HepG2 (cell line): ENCODE data around the gene PAQR6. TPM values are rescaled to one million over a fixed set of nuclear protein-coding genes. Genes with fewer than 3 reads are reported as not detected.

Source experiments
- ARNT2 ChIP-seq: sonication (generic); formaldehyde crosslinking; IDR thresholded peaks from 2 replicates; pipeline ENCODE4 v1.8.0; 2022; ENCODE audit warnings: mild to moderate bottlenecking, low read depth, missing genetic modification reagents, moderate library complexity
- BRD4 ChIP-seq: sonication (generic); formaldehyde crosslinking; IDR thresholded peaks from 2 replicates; pipeline ENCODE4 v1.4.0; 2020; ENCODE audit warnings: missing genetic modification reagents
- ETV5 ChIP-seq: IDR thresholded peaks from 2 replicates; pipeline ENCODE4 v1.6.1; 2018; ENCODE audit warnings: missing biosample characterization, missing genetic modification reagents, inconsistent platforms, borderline replicate concordance
- GPN1 ChIP-seq: sonication (generic); formaldehyde crosslinking; IDR thresholded peaks from 2 replicates; pipeline ENCODE4 v1.5.1; 2020; ENCODE audit warnings: missing genetic modification reagents, borderline replicate concordance
- IRX3 ChIP-seq: sonication (generic); formaldehyde crosslinking; IDR thresholded peaks from 2 replicates; pipeline ENCODE4 v1.8.1; 2023; ENCODE audit warnings: mild to moderate bottlenecking, low read depth, missing genetic modification reagents, borderline replicate concordance
- NR2F1 ChIP-seq, 2 experiments: fragments of 450-650 bp in 1 of 2; formaldehyde crosslinking in 1 of 2; IDR thresholded peaks; 2 replicates each; pipeline versions ENCODE4 v1.5.0 to v1.6.1; 2016 to 2020; ENCODE audit warnings: mild to moderate bottlenecking in 1 of 2, missing compliant biosample characterization in 1 of 2, missing genetic modification reagents in 1 of 2, moderate library complexity in 1 of 2
- PCBP1 ChIP-seq: fragments of 200-400 bp; formaldehyde crosslinking; IDR thresholded peaks from 2 replicates; pipeline ENCODE4 v1.6.1; 2017; ENCODE audit warnings: mild to moderate bottlenecking, low read depth, low read length, borderline replicate concordance
- SOX6 ChIP-seq, 2 experiments: fragments of 450-650 bp in 1 of 2; sonication (generic) in 1 of 2; formaldehyde crosslinking in 1 of 2; IDR thresholded peaks; 2 replicates each; pipeline versions ENCODE4 v1.4.0 to v1.6.1; 2017 to 2020; ENCODE audit warnings: antibody characterized with exemption in 1 of 2, mild to moderate bottlenecking in 1 of 2, missing genetic modification reagents in 1 of 2
- ZBTB33 ChIP-seq: sonication (generic); formaldehyde crosslinking; IDR thresholded peaks from 2 replicates; pipeline ENCODE4 v1.4.0; 2020; ENCODE audit warnings: missing genetic modification reagents
- ZFP36L1 ChIP-seq: sonication (generic); formaldehyde crosslinking; IDR thresholded peaks from 2 replicates; pipeline ENCODE4 v1.8.0; 2022; ENCODE audit warnings: mild to moderate bottlenecking, missing genetic modification reagents, moderate library complexity
- ZIK1 ChIP-seq: sonication (generic); formaldehyde crosslinking; IDR thresholded peaks from 2 replicates; pipeline ENCODE4 v1.5.0; 2020; ENCODE audit warnings: mild to moderate bottlenecking, low read depth, missing genetic modification reagents, borderline replicate concordance
- ZNF274 ChIP-seq: sonication (generic); formaldehyde crosslinking; IDR thresholded peaks from 2 replicates; pipeline ENCODE4 v1.5.1; 2020; ENCODE audit warnings: mild to moderate bottlenecking, missing genetic modification reagents
- ZNF768 ChIP-seq: sonication (generic); formaldehyde crosslinking; IDR thresholded peaks from 2 replicates; pipeline ENCODE4 v1.4.0; 2020; ENCODE audit warnings: missing genetic modification reagents
- ZNF788 ChIP-seq: sonication (generic); formaldehyde crosslinking; IDR thresholded peaks from 2 replicates; pipeline ENCODE4 v1.5.0; 2020; ENCODE audit warnings: mild to moderate bottlenecking, missing genetic modification reagents, borderline replicate concordance
- polyA plus RNA-seq, 8 experiments: library from polyadenylated mRNA; depleted of rRNA in 3 of 8; stranded (reverse) in 7 of 8; unstranded in 1 of 8; fragments of >200 nt; fragmentation: Illumina TruSeq in 4 of 8; extraction: Trizol in 4 of 8; gene quantifications; 2 replicates each; pipeline versions ENCODE4 v1.2.1 to v1.2.3, GENCODE V29; 2011 to 2016; ENCODE audit warnings: low read depth in 4 of 8, missing spikeins in 1 of 8, mixed read lengths in 1 of 8; ENCODE audit not compliant: insufficient read depth in 1 of 8
- total RNA-seq, 5 experiments: library from RNA; depleted of rRNA; stranded (reverse); fragments of >200 nt; fragmentation: Illumina TruSeq; extraction: Trizol; gene quantifications; 2 replicates each; pipeline ENCODE4 v1.2.3, GENCODE V29; 2016; ENCODE audit warnings: low read depth in 1 of 5
- TF ChIP-seq, protein P1 (sequence below): IDR thresholded peaks from 2 replicates; pipeline ENCODE4 v1.6.1; 2012; ENCODE audit warnings: inconsistent platforms
- TF ChIP-seq, protein P2 (sequence below): sonication (generic); formaldehyde crosslinking; IDR thresholded peaks from 2 replicates; pipeline ENCODE4 v1.5.1; 2020; ENCODE audit warnings: mild to moderate bottlenecking, missing genetic modification reagents, borderline replicate concordance
- TF ChIP-seq, protein P3 (sequence below): sonication (generic); formaldehyde crosslinking; IDR thresholded peaks from 2 replicates; pipeline ENCODE4 v1.4.0; 2020; ENCODE audit warnings: missing genetic modification reagents

The PAQR6 gene
- total and polyA plus RNA-seq, 2 of the 13 experiments (the other 11 are each of a cell fraction or from before 2014, with no cell fraction given) = 0.82 to 1.4 TPM

DNA sequence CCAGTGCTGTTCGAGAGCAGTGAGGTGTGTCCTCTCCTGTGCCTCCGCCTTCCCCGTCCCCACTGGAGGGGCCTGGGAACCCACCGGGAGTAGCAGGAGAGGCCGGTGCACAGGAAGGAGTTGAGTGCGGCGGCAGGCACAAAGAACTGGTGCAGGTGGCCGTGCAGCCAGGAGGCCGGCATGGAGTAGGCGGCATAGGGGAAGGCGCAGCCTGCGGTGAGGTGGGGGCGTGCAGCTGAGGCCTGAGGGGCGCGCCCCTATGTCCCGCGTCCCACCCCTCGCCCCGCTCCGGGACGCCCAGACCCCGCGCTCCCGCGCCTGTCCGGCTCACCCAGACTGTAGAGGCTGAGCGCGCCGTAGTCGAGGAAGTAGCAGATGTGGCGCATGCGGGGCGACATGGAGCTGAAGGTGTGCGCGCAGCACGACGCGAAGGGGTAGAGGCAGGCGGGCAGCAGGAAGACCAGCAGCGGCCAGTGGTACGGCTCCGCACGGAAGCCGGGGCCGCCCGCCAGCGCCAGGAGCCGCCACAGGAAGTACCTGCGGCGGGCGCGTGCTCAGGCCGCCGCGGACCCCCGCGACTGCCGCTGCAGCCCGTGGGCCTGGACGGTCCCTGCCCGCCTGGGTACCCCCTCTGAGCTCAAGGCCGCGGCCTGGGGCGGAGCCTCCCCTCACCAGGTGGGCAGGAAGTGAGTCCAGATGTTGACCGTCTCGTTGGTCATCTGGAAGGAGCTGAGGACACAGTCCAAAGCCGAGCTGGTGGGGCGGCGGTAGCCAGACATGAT is 2.2 kb downstream of the PAQR6 start (continued):
- TF ChIP-seq ZBTB33 (CRISPR knock-in tag) (no peak), ZNF274 (CRISPR knock-in tag) (0 out of 2 replicates have a peak, but pooled peaks have one; percentile 33), ARNT2 (0 out of 2 replicates have a peak, but pooled peaks have one; percentile 46), NR2F1 (CRISPR knock-in tag; IDR thresholded peaks at IDR 0.05) (no peak), ZNF788 (CRISPR knock-in tag) (0 out of 2 replicates have a peak, but pooled peaks have one; percentile 6), ZFP36L1 (CRISPR knock-in tag) (no peak), ZNF768 (CRISPR knock-in tag) (peak; percentile 32; the same call in 1 of the 2 replicates), IRX3 (CRISPR knock-in tag) (no peak), ZIK1 (CRISPR knock-in tag) (no peak), SOX6 (IDR thresholded peaks at IDR 0.05) (no peak), SOX6 (CRISPR knock-in tag; IDR thresholded peaks at IDR 0.05) (0 out of 2 replicates have a peak, but pooled peaks have one; percentile 8), PCBP1 (no peak), ETV5 (peak; percentile 8; the same call in 1 of the 2 replicates), GPN1 (CRISPR knock-in tag) (no peak), BRD4 (CRISPR knock-in tag) (0 out of 2 replicates have a peak, but pooled peaks have one; percentile 4)
- TF ChIP-seq, protein P1, sequence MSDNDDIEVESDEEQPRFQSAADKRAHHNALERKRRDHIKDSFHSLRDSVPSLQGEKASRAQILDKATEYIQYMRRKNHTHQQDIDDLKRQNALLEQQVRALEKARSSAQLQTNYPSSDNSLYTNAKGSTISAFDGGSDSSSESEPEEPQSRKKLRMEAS = peak; percentile 74
- TF ChIP-seq, protein P2, sequence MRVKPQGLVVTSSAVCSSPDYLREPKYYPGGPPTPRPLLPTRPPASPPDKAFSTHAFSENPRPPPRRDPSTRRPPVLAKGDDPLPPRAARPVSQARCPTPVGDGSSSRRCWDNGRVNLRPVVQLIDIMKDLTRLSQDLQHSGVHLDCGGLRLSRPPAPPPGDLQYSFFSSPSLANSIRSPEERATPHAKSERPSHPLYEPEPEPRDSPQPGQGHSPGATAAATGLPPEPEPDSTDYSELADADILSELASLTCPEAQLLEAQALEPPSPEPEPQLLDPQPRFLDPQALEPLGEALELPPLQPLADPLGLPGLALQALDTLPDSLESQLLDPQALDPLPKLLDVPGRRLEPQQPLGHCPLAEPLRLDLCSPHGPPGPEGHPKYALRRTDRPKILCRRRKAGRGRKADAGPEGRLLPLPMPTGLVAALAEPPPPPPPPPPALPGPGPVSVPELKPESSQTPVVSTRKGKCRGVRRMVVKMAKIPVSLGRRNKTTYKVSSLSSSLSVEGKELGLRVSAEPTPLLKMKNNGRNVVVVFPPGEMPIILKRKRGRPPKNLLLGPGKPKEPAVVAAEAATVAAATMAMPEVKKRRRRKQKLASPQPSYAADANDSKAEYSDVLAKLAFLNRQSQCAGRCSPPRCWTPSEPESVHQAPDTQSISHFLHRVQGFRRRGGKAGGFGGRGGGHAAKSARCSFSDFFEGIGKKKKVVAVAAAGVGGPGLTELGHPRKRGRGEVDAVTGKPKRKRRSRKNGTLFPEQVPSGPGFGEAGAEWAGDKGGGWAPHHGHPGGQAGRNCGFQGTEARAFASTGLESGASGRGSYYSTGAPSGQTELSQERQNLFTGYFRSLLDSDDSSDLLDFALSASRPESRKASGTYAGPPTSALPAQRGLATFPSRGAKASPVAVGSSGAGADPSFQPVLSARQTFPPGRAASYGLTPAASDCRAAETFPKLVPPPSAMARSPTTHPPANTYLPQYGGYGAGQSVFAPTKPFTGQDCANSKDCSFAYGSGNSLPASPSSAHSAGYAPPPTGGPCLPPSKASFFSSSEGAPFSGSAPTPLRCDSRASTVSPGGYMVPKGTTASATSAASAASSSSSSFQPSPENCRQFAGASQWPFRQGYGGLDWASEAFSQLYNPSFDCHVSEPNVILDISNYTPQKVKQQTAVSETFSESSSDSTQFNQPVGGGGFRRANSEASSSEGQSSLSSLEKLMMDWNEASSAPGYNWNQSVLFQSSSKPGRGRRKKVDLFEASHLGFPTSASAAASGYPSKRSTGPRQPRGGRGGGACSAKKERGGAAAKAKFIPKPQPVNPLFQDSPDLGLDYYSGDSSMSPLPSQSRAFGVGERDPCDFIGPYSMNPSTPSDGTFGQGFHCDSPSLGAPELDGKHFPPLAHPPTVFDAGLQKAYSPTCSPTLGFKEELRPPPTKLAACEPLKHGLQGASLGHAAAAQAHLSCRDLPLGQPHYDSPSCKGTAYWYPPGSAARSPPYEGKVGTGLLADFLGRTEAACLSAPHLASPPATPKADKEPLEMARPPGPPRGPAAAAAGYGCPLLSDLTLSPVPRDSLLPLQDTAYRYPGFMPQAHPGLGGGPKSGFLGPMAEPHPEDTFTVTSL (CRISPR knock-in tag) = no peak
- TF ChIP-seq, protein P3, sequence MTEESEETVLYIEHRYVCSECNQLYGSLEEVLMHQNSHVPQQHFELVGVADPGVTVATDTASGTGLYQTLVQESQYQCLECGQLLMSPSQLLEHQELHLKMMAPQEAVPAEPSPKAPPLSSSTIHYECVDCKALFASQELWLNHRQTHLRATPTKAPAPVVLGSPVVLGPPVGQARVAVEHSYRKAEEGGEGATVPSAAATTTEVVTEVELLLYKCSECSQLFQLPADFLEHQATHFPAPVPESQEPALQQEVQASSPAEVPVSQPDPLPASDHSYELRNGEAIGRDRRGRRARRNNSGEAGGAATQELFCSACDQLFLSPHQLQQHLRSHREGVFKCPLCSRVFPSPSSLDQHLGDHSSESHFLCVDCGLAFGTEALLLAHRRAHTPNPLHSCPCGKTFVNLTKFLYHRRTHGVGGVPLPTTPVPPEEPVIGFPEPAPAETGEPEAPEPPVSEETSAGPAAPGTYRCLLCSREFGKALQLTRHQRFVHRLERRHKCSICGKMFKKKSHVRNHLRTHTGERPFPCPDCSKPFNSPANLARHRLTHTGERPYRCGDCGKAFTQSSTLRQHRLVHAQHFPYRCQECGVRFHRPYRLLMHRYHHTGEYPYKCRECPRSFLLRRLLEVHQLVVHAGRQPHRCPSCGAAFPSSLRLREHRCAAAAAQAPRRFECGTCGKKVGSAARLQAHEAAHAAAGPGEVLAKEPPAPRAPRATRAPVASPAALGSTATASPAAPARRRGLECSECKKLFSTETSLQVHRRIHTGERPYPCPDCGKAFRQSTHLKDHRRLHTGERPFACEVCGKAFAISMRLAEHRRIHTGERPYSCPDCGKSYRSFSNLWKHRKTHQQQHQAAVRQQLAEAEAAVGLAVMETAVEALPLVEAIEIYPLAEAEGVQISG (CRISPR knock-in tag) = peak; percentile 58
